Hippocampal formation (tissue), 2 donors: ENCODE results near the gene GANAB.
"Not testable (repeated sequence)": the region's sequence is repeated elsewhere in the genome, so short reads cannot be mapped to it uniquely, and the experiment has no call there.

Experiments
- DNase-seq, 2 donors: peaks; one replicate each; lab custom pipeline; 2025; lab: John Stamatoyannopoulos, UW

The GANAB gene

GRCh38 chr11:62645946-62646824, at the start of gene GANAB:
TSS of gene GANAB (minus strand) at chr11:62646613. CDS start at chr11:62646599, 14 bp downstream.
- peak; percentile 98 to 99 for DNase-seq

GRCh38 chr11:62694455-62695167, 48.2 kb upstream of the GANAB start:
- DNase-seq, result peak; percentile 41 to 71

DNA sequence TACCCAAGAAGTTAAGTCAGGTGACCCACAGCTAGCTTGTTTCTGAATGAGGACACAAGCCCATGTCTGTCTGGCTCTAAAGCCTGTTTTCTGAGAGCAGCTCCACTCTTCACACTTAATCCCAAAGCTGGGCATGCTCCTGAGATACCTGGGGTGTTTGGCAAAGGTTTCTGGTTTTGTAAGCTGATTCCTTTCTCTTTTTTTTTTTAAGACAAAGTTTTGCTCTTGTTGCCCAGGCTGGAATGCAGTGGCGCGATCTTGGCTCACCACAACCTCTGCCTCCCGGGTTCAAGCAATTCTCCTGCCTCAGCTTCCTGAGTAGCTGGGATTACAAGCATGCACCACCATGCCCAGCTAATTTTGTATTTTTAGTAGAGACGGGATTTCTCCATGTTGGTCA, 47.2 kb upstream of the GANAB start:
- DNase-seq, result not testable (repeated sequence)

- peak in 1 of 2 donors; percentile 46 for DNase-seq
Measured at GRCh38 chr11:62689421-62690183, 43.2 kb upstream of the GANAB start, which contains the start of gene LRRN4CL. TSS of gene LRRN4CL (minus strand) at chr11:62689530. CDS start at chr11:62688508, 1,022 bp downstream.

DNA sequence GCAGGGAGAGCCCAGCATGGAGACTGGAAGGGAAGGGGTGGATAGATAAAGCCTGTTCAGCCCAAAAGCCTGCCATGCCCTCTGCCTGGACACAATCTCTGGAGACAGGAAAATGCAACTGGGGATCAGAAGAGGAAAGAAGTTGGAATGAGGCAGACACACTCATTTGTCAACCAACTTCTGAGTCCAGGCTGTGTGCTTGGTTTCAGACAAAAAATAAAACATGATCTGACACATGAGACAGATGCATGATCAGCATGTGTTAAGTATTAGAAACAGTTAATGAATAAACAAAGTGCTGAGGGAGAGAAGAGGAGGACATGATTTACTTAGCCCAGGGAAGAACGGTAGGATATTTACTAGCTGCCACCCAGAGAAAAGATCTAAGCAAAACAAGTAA, 42.1 kb upstream of the GANAB start:
- no peak for DNase-seq

DNA sequence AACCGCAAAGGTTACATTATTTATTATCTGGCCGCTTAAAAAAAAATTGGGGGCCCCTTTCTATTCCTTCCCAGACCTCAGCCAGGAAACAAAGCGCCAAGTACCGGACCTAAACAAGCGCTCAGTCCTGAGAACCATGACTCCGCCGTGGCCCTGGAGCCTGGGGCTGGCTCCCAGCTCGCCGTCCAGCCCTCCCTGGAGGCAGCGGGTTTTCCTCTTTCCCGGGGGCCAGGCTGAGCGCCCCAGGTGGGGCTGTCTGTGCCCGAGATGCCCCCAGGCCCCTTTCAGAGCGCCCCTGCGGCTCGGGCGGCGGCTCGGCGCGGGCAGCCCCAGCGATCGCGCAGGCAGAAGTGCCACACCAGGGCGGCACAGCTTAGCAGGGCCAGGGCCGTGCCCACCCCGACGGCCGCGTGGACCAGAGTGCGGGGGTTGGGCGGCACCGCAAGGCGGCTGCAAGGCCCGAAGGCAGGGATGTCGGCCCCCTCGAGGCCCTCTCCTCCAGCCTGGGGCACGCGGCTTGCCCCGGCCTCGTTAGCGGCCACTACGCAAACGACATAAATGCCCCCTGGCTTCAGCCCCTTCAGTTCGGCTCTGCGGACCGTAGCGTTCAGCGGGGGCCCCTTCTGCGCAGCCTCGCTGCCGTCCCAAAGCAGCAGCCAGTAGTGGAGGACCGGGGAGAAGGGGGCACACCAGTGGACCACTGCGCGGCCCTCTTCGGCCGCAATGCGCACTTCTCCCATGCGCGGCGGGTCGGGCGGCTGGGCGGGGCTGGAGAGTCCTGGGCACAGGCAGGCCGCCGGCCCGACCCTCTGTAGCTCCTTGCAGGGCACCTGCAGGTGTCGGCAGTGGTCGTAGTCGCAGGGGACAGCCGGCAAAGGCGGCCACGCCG, 41.3 kb upstream of the GANAB start:
- no peak for DNase-seq

- no peak for DNase-seq
Measured at GRCh38 chr11:62682518-62682917, 36.1 kb upstream of the GANAB start.

- peak in 1 of 2 donors; percentile 21 for DNase-seq
Measured at GRCh38 chr11:62680825-62681240, 34.4 kb upstream of the GANAB start.

- DNase-seq, result peak; percentile 74 to 85
Measured at GRCh38 chr11:62678770-62679696, 32.6 kb upstream of the GANAB start, which contains the start of gene UBXN1. TSS of gene UBXN1 (minus strand) at chr11:62679073. CDS start at chr11:62678923, 150 bp downstream.

DNA sequence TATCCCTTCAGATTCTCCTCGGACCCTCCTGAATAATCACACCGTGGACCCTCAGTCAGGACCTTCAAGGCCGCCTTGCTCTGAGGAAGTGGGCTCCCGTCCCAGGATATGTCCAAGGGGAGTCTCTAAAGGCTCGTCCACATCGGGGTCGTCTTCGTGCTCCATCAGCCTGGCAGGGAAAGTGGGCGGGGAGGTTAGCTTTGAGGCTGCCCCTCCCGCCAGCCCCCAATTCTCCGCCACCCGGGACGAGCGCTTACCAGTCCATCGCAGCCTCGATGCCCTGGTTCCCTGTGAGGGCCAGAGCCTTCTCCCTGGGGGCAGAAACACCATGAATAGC, 32.0 kb upstream of the GANAB start:
- DNase-seq, result no peak

- DNase-seq, result no peak
Measured at GRCh38 chr11:62677714-62678113, 31.3 kb upstream of the GANAB start.

GRCh38 chr11:62677156-62677555, 30.7 kb upstream of the GANAB start:
- no peak for DNase-seq

DNA sequence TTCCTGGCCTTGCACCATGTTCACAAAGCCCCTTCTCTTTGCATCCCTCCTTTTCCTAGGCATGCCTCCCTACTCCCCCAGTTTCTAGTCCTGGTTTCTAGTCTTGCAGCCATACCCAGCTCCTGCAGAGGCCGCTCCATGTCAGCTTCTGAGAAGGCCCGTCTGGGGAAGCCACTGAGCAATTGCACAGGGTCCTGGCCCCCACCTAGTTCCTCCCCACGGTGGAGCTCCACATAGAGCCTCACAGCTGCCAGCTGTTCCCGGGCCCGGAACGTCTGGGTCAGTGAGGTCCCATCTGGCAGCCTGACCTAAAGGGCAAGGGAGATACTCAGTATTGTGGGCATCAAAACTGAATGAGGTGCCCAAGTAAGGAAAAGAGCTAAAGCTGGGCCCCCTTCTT, 30.3 kb upstream of the GANAB start:
- no peak for DNase-seq

- not testable (repeated sequence) for DNase-seq
Measured at GRCh38 chr11:62675415-62675814, 29.0 kb upstream of the GANAB start.

DNA sequence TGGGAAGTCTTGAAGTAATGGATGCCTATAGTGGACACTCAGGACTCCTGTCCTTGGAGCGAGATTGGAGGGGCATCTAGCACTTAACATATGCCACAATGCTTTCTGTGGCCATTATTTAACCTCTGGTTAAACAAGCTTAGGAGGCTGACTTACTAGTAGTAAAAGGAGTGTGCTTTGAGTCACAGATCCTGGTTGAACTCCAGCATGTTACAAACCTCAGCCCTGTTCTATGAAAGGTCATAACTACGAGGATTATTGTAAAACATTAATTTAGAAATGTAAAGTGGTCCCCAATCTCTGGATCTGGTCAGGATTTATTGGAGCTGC, 26.7 kb upstream of the GANAB start:
- DNase-seq, result no peak

DNA sequence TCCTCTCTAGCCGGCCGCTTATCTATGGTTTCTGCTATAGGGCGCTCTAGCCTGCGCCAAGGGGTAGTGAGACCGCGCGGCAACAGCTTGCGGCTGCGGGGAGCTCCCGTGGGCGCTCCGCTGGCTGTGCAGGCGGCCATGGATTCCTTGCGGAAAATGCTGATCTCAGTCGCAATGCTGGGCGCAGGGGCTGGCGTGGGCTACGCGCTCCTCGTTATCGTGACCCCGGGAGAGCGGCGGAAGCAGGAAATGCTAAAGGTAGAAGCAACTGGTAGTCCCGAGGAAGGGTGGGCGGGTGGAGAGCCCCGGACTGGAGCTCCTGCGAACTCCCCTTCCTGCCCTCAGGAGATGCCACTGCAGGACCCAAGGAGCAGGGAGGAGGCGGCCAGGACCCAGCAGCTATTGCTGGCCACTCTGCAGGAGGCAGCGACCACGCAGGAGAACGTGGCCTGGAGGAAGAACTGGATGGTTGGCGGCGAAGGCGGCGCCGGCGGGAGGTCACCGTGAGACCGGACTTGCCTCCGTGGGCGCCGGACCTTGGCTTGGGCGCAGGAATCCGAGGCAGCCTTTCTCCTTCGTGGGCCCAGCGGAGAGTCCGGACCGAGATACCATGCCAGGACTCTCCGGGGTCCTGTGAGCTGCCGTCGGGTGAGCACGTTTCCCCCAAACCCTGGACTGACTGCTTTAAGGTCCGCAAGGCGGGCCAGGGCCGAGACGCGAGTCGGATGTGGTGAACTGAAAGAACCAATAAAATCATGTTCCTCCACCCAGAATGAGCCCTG, 25.4 kb upstream of the GANAB start, which contains the start of the genes LBHD1 and UQCC3:
LBHD1 (minus strand) TSS at position 660 of the 782 bp plus-strand sequence. CDS start 2,236 bp downstream, outside the sequence.
UQCC3 (plus strand) TSS at position 66 of the 782 bp plus-strand sequence; CDS start at position 139, 73 bp downstream.
- peak; percentile 67 to 82 for DNase-seq

DNA sequence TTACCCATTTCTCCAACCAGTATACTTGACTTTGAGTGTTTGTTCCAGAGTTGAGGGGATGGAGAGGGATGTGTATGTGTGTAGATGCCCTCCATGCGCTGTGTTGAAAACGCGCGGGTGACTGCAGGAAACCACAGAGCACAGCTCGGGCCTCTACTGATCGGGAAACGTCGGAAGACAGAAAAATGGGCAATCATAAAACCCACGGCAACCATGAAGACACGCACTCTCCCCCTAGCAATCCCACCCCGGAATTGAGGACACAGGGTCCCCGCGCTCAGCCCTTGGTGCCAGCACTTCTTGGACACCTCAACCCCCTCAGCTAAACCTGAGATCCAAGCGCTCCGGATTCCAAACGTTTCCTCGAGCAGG, 24.8 kb upstream of the GANAB start:
- DNase-seq, result peak in 1 of 2 donors; percentile 30

DNA sequence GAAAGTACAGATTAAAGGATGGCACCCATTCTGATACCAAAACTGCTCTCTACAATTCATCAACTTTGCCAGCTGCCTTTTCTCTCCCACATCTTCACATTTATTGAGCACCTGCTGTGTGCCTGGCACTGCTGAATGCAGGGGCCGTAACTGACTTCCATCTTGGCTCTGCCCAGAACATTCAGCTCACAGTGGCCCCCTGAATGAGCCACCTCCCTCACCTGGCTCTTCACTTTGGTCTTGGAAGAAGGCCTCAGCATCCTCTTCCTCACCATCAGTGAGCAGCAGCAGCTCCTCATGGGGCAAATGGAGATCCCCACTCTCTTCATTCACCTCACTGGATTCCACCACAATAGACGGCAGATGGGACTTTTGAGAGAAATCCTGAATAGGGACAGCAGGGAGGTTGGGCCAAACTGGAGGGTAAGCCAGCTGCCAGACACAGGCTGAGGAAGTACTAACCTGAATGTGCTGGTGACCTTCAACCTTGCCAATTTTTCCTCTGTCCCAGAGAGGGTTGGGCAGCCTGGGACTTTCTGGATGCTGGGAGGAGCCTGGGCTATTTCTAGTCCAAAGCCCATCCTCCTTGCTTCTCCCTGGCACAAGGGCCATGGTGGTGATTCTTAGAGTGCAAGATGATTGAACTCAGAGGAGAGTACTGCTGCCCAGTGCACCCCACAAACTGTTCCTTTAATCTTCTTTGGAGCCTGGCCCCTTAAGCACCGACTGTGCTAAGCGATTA, 23.2 kb upstream of the GANAB start:
- no peak for DNase-seq
